ENCODE results near the gene GGA3.

- TF ChIP-seq CTCF (IDR thresholded peaks at IDR 0.05; ENCODE audit: low read length): no peak
- TF ChIP-seq EZH2phosphoT487 (IDR thresholded peaks at IDR 0.05; ENCODE audit: low read length): no peak
These were observed 11.4 kb downstream of the GGA3 start for GRCh38 chr17:75250009-75250471.

Data from MM.1S (cell line).